ENCODE results near the gene WAS. TPM values are rescaled to one million over a fixed set of nuclear protein-coding genes. Genes with fewer than 3 reads are reported as not detected.

Gene WAS
- total RNA-seq, 1 experiment from 2014 or later = 0.24 TPM

GRCh38 chrX:48645669-48646068 lies 37.9 kb upstream of the WAS start:
- Histone ChIP-seq H2AFZ (ENCODE audit: low read length) (no peak overlapping the region), H3K27me3 (ENCODE audit: insufficient read depth, low read length) (no peaks in the 10 kb centered on the region), H2BK20ac (ENCODE audit: low read depth, low read length, poor library complexity, severe bottlenecking) (no peak overlapping the region), H4K91ac (ENCODE audit: insufficient read length, low read depth, low read length) (no peak overlapping the region), H2BK5ac (ENCODE audit: insufficient read length, low read length) (no peak overlapping the region), H3K4me2 (ENCODE audit: insufficient read depth, insufficient read length, low read length) (no peak overlapping the region), H3T11ph (ENCODE audit: low read length) (no peak overlapping the region), H2AK5ac (ENCODE audit: insufficient read length, low read length) (no peak overlapping the region), H3K23me2 (ENCODE audit: insufficient read length, low read depth, low read length, poor library complexity, severe bottlenecking) (no peaks in the 10 kb centered on the region), H4K8ac (replicated peaks; ENCODE audit: insufficient read length, low read depth, low read length) (no peak overlapping the region), H4K20me1 (ENCODE audit: control insufficient read depth, insufficient read depth, insufficient read length) (no peaks in the 10 kb centered on the region), H3K56ac (ENCODE audit: insufficient read length, low read depth, low read length) (no peak overlapping the region), H3K23ac (ENCODE audit: insufficient read length, low read depth, low read length) (no peak overlapping the region), H3K14ac (ENCODE audit: insufficient read depth, low read length) (no peak overlapping the region), H2BK15ac (ENCODE audit: low read depth, low read length) (no peak overlapping the region), H3K27ac (ENCODE audit: insufficient read length, low read depth, low read length) (no peak overlapping the region), H2BK12ac (ENCODE audit: insufficient read length, low read depth, low read length) (no peak overlapping the region), H3K9ac (ENCODE audit: extremely low read depth, insufficient read length, low read length) (no peak overlapping the region), H3K79me2 (ENCODE audit: insufficient read depth, low read length) (no peaks in the 10 kb centered on the region), H3K18ac (ENCODE audit: insufficient read length, low read depth, low read length) (no peak overlapping the region), H2BK120ac (ENCODE audit: low read depth, low read length, poor library complexity, severe bottlenecking) (no peak overlapping the region), H3K9me3 (ENCODE audit: control insufficient read depth, low read depth, low read length) (no peaks in the 10 kb centered on the region), H3K79me1 (ENCODE audit: insufficient read depth, low read depth, low read length, poor library complexity, severe bottlenecking) (no peaks in the 10 kb centered on the region), H3K4ac (ENCODE audit: low read depth, low read length) (no peak overlapping the region), H3K4me1 (ENCODE audit: insufficient read depth, low read length) (no peaks in the 10 kb centered on the region; the same call in 1 of the 2 replicates), H4K5ac (ENCODE audit: insufficient read length, low read depth, low read length) (no peak overlapping the region)
- no peak overlapping the region for H3K27ac Mint-ChIP-seq
- peaks cover 36 to 52% of the 10 kb centered on the region in 2 experiments for H3K9me3 Mint-ChIP-seq
- peaks cover 20% of the 10 kb centered on the region for H3K27me3 Mint-ChIP-seq (ENCODE audit: low read depth)
- TF ChIP-seq, protein P1, sequence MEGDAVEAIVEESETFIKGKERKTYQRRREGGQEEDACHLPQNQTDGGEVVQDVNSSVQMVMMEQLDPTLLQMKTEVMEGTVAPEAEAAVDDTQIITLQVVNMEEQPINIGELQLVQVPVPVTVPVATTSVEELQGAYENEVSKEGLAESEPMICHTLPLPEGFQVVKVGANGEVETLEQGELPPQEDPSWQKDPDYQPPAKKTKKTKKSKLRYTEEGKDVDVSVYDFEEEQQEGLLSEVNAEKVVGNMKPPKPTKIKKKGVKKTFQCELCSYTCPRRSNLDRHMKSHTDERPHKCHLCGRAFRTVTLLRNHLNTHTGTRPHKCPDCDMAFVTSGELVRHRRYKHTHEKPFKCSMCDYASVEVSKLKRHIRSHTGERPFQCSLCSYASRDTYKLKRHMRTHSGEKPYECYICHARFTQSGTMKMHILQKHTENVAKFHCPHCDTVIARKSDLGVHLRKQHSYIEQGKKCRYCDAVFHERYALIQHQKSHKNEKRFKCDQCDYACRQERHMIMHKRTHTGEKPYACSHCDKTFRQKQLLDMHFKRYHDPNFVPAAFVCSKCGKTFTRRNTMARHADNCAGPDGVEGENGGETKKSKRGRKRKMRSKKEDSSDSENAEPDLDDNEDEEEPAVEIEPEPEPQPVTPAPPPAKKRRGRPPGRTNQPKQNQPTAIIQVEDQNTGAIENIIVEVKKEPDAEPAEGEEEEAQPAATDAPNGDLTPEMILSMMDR (conservative IDR thresholded peaks at IDR 0.05) = no peak
- WGBS (ENCODE audit: extremely low coverage, insufficient read length, low lambda C conversion rate) = 100% methylated on average over 1 of the region's 7 CpGs
- H3K36me3 Mint-ChIP-seq (ENCODE audit: insufficient read depth in 1 of 3, low read depth in 3 of 3) = peaks cover 0 to 2% (median 0%) of the 10 kb centered on the region in 3 experiments; a peak in 2 of 7 replicates
- H3K4me1 Mint-ChIP-seq = peaks cover 5 to 11% of the 10 kb centered on the region in 2 experiments; a peak in 3 of 4 replicates
- H3K4me3 Mint-ChIP-seq = no peak overlapping the region
- DNase-seq = no peak
